Measurements from ENCODE around the gene CMIP. TPM values are rescaled to one million over a fixed set of nuclear protein-coding genes. Genes with fewer than 3 reads are reported as not detected.

The CMIP gene
- total RNA-seq, 3 donors from 2014 or later: 14.9 to 23.9 (median 17.6) TPM

GRCh38 chr16:81618661-81619060, 174.1 kb downstream of the CMIP start:
- no peaks in the 10 kb centered on the region for H3K36me3 ChIP-seq
- TF ChIP-seq POLR2AphosphoS5 (IDR thresholded peaks at IDR 0.05): no peak
- H3K27me3 ChIP-seq: no peaks in the 10 kb centered on the region
- no peaks in the 10 kb centered on the region for H3K9me3 ChIP-seq
- H3K4me3 ChIP-seq: no peak overlapping the region
- peak overlapping the region in 1 of 2 donors; percentile 19 for H3K27ac ChIP-seq
- peaks cover 0 to 8% of the 10 kb centered on the region in 2 donors for H3K4me1 ChIP-seq
- no peak for DNase-seq (ENCODE audit: low spot score in 2 of 2)
- intact Hi-C loops (cut with DNase I; ENCODE audit: low total_unique reads): no loop called here

GRCh38 chr16:81620029-81620428, 175.4 kb downstream of the CMIP start:
- Histone ChIP-seq H3K4me1 (peaks cover 0 to 8% of the 10 kb centered on the region in 2 donors), H3K27ac (no peak overlapping the region), H3K36me3 (no peaks in the 10 kb centered on the region), H3K4me3 (no peak overlapping the region), H3K9me3 (no peaks in the 10 kb centered on the region), H3K27me3 (no peaks in the 10 kb centered on the region)
- DNase-seq (ENCODE audit: low spot score in 2 of 2): no peak
- no peak for TF ChIP-seq POLR2A (IDR thresholded peaks at IDR 0.05)
- no peak for TF ChIP-seq CTCF (IDR thresholded peaks at IDR 0.05)
- no peak for TF ChIP-seq POLR2AphosphoS5 (IDR thresholded peaks at IDR 0.05)
- intact Hi-C loops (cut with DNase I; ENCODE audit: low total_unique reads): no loop called here

GRCh38 chr16:81620796-81621195, 176.2 kb downstream of the CMIP start:
- Histone ChIP-seq H3K4me3 (no peak overlapping the region), H3K36me3 (no peaks in the 10 kb centered on the region), H3K27ac (peak overlapping the region; percentile 30 to 52), H3K9me3 (no peaks in the 10 kb centered on the region), H3K27me3 (no peaks in the 10 kb centered on the region), H3K4me1 (peaks cover 6 to 8% of the 10 kb centered on the region in 2 donors)
- intact Hi-C loops (cut with DNase I; ENCODE audit: low total_unique reads): no loop called here
- DNase-seq (ENCODE audit: low spot score in 2 of 2): no peak
- TF ChIP-seq POLR2AphosphoS5 (IDR thresholded peaks at IDR 0.05) (no peak), CTCF (IDR thresholded peaks at IDR 0.05) (no peak), POLR2A (IDR thresholded peaks at IDR 0.05) (no peak)

- Histone ChIP-seq H3K9me3 (no peaks in the 10 kb centered on the region), H3K4me3 (no peak overlapping the region), H3K4me1 (peaks cover 6 to 9% of the 10 kb centered on the region in 2 donors), H3K36me3 (no peaks in the 10 kb centered on the region), H3K27me3 (no peaks in the 10 kb centered on the region), H3K27ac (peak overlapping the region in 1 of 2 donors; percentile 52)
- peak in 1 of 2 donors; percentile 76 for DNase-seq (ENCODE audit: low spot score in 2 of 2)
- intact Hi-C loops (cut with DNase I; ENCODE audit: low total_unique reads): no loop called here
- TF ChIP-seq CTCF (IDR thresholded peaks at IDR 0.05) (no peak), POLR2AphosphoS5 (IDR thresholded peaks at IDR 0.05) (no peak), POLR2A (IDR thresholded peaks at IDR 0.05) (no peak)
Observed at GRCh38 chr16:81621496-81621895, 176.9 kb downstream of the CMIP start.

GRCh38 chr16:81623365-81624102, 178.9 kb downstream of the CMIP start:
- Histone ChIP-seq H3K27ac (no peak overlapping the region), H3K9me3 (no peaks in the 10 kb centered on the region), H3K36me3 (no peaks in the 10 kb centered on the region), H3K27me3 (no peaks in the 10 kb centered on the region), H3K4me3 (no peak overlapping the region), H3K4me1 (peaks cover 0 to 9% of the 10 kb centered on the region in 2 donors)
- intact Hi-C loops (cut with DNase I; ENCODE audit: low total_unique reads): no loop called here
- TF ChIP-seq CTCF (IDR thresholded peaks at IDR 0.05): peak in 2 of 3 donors; percentile 63 to 70
- no peak for TF ChIP-seq POLR2A (IDR thresholded peaks at IDR 0.05)
- no peak for TF ChIP-seq POLR2AphosphoS5 (IDR thresholded peaks at IDR 0.05)
- DNase-seq (ENCODE audit: low spot score in 2 of 2): no peak
